Measurements from ENCODE around the gene SMARCC2.
"Not testable (repeated sequence)": the region's sequence is repeated elsewhere in the genome, so short reads cannot be mapped to it uniquely, and the experiment has no call there.

Gene SMARCC2

GRCh38 chr12:56163533-56164344 is 25.5 kb downstream of the SMARCC2 start:
- no peak for DNase-seq (ENCODE audit: low read depth)

- no peak for DNase-seq (ENCODE audit: low read depth)
Measured at GRCh38 chr12:56162468-56163290, 26.6 kb downstream of the SMARCC2 start.

GRCh38 chr12:56161690-56162351 is 27.5 kb downstream of the SMARCC2 start:
- DNase-seq (ENCODE audit: low read depth), result no peak

- DNase-seq (ENCODE audit: low read depth), result no peak
Measured at GRCh38 chr12:56160894-56161689, 28.2 kb downstream of the SMARCC2 start.

GRCh38 chr12:56160193-56160763 is 29.0 kb downstream of the SMARCC2 start:
- peak; percentile 43 for DNase-seq (ENCODE audit: low read depth)

GRCh38 chr12:56159482-56160192 is 29.6 kb downstream of the SMARCC2 start:
- DNase-seq (ENCODE audit: low read depth), result no peak

GRCh38 chr12:56158926-56159461 is 30.3 kb downstream of the SMARCC2 start:
- no peak for DNase-seq (ENCODE audit: low read depth)

GRCh38 chr12:56158029-56158925 is 31.0 kb downstream of the SMARCC2 start, which contains the start of gene MYL6:
MYL6 (plus strand) TSS chr12:56158359; CDS start chr12:56158402, 43 bp downstream.
- peak; percentile 88 for DNase-seq (ENCODE audit: low read depth)

- peak; percentile 32 for DNase-seq (ENCODE audit: low read depth)
Measured at GRCh38 chr12:56157201-56158028, 31.9 kb downstream of the SMARCC2 start.

- not testable (repeated sequence) for DNase-seq (ENCODE audit: low read depth)
Measured at GRCh38 chr12:56156464-56157200, 32.7 kb downstream of the SMARCC2 start.

- DNase-seq (ENCODE audit: low read depth), result no peak
Measured at GRCh38 chr12:56155256-56155845, 33.9 kb downstream of the SMARCC2 start.

- no peak for DNase-seq (ENCODE audit: low read depth)
Measured at GRCh38 chr12:56154818-56155217, 34.5 kb downstream of the SMARCC2 start.

GRCh38 chr12:56154246-56154771 is 35.0 kb downstream of the SMARCC2 start:
- no peak for DNase-seq (ENCODE audit: low read depth)

- DNase-seq (ENCODE audit: low read depth), result no peak
Measured at GRCh38 chr12:56153678-56154065, 35.6 kb downstream of the SMARCC2 start.

- no peak for DNase-seq (ENCODE audit: low read depth)
Measured at GRCh38 chr12:56152756-56153677, 36.3 kb downstream of the SMARCC2 start.

Data from stimulated activated CD4-positive, alpha-beta T cell treated with anti-CD3 and anti-CD28 coated beads, Interleukin-2, amount 100 ng/mL, for 4 hours (primary cell).